Motor neuron (in vitro differentiated cells): ENCODE results near the gene NEK10. TPM values are rescaled to one million over a fixed set of nuclear protein-coding genes. Genes with fewer than 3 reads are reported as not detected.
"Not testable (repeated sequence)": the region's sequence is repeated elsewhere in the genome, so short reads cannot be mapped to it uniquely, and the experiment has no call there.

Source experiments
- ATAC-seq, 8 experiments: fragments of 200-7000 bp; cut with Tn5 transposase; replicated peaks in 6 of 8; 2 replicates each; pipeline ENCODE4 v1.8.0; 2021; ENCODE audit warnings: mild to moderate bottlenecking in 8 of 8, moderate library complexity in 8 of 8
- H3K27ac ChIP-seq, 2 donors: fragments of 250-450 bp; sonication (Bioruptor Pico); 2 replicates each; pipeline ENCODE4 v1.9.0; 2021; ENCODE audit warnings: antibody characterized with exemption in 2 of 2, mild to moderate bottlenecking in 2 of 2, moderate library complexity in 1 of 2
- H3K4me1 ChIP-seq, 2 donors: fragments of 250-450 bp; sonication (Bioruptor Pico); replicated peaks in 1 of 2; 2 replicates each; pipeline ENCODE4 v1.6.1; 2021; ENCODE audit warnings: antibody characterized with exemption in 2 of 2, mild to moderate bottlenecking in 2 of 2, moderate library complexity in 1 of 2
- H3K4me3 ChIP-seq, 5 donors: fragments of 250-450 bp; sonication (Bioruptor Pico); 2 replicates each; pipeline ENCODE4 v1.9.0; 2021; ENCODE audit warnings: antibody characterized with exemption in 5 of 5, mild to moderate bottlenecking in 5 of 5, moderate library complexity in 4 of 5
- WGBS, 10 experiments: fragments of 450-650 bp; shearing (Covaris generic); methylation state at CpG; one replicate each; pipeline ENCODE4 v1.0.0; 2022; 5-methylcytosine and 5-hydroxymethylcytosine counted together
- in situ Hi-C, 9 experiments: fragments of 400-800 bp; cut with MboI; loops; one replicate each; pipeline ENCODE4 v1.15.0; 2021; ENCODE audit warnings: low sequenced_read_pairs in 9 of 9, low pct_unique_long_range_greater_than_20kb in 2 of 9; ENCODE audit not compliant: unreplicated experiment in 9 of 9
- total RNA-seq, 8 experiments: library from RNA; unstranded; fragments of 300-600 nt; gene quantifications; 2 replicates each; pipeline versions ENCODE4 v1.2.3 to v1.2.4, GENCODE V29; 2022

Gene NEK10
- total RNA-seq, 8 experiments from 2014 or later, result 1.5 to 18.8 (median 5.1) TPM

GRCh38 chr3:27323087-27323570, 46.1 kb downstream of the NEK10 start:
- in situ Hi-C loops, result loop anchor here in 3 of 9 experiments (25.0 kb wide), 1 partner anchor 364 kb away; no protein-coding TSS in a partner anchor
- WGBS, 10 experiments, result 20 to 100% (median 61%) methylated on average over 1 to 3 of the region's 3 CpGs; no CpG with 5 or more reads in 2 of the 10 experiments
- Histone ChIP-seq H3K27ac (no peak overlapping the region), H3K4me3 (no peak overlapping the region), H3K4me1 (no peaks in the 10 kb centered on the region)
- no peak for ATAC-seq

GRCh38 chr3:27322634-27323033, 46.5 kb downstream of the NEK10 start:
- in situ Hi-C loops, result loop anchor here in 3 of 9 experiments (25.0 kb wide), 1 partner anchor 365 kb away; no protein-coding TSS in a partner anchor

GRCh38 chr3:27319847-27320526, 49.2 kb downstream of the NEK10 start:
- ATAC-seq, result no peak
- in situ Hi-C loops, result loop anchor here in 3 of 9 experiments (25.0 kb wide), 1 partner anchor 367 kb away; no protein-coding TSS in a partner anchor
- WGBS, 10 experiments, result 53 to 89% (median 71%) methylated on average over 3 to 9 of the region's 9 CpGs
- Histone ChIP-seq H3K27ac (no peak overlapping the region), H3K4me3 (no peak overlapping the region), H3K4me1 (no peaks in the 10 kb centered on the region)

More at GRCh38 chr3:27322634-27323033, 46.5 kb downstream of the NEK10 start:
- Histone ChIP-seq H3K27ac (no peak overlapping the region), H3K4me1 (no peaks in the 10 kb centered on the region), H3K4me3 (no peak overlapping the region)
- ATAC-seq, result no peak

- whole genome bisulfite sequencing, 10 experiments, result 38 to 100% (median 92%) methylated on average over 1 to 2 of the region's 2 CpGs
- Histone ChIP-seq H3K4me1 (no peaks in the 10 kb centered on the region), H3K27ac (no peak overlapping the region), H3K4me3 (no peak overlapping the region)
- in situ Hi-C loops, result loop anchor here in 3 of 9 experiments (25.0 kb wide), 1 partner anchor 368 kb away; no protein-coding TSS in a partner anchor
- no peak for ATAC-seq
Measured at GRCh38 chr3:27319304-27319703, 49.9 kb downstream of the NEK10 start.

GRCh38 chr3:27317096-27317495, 52.1 kb downstream of the NEK10 start:
- in situ Hi-C loops, result loop anchor here in 3 of 9 experiments (25.0 kb wide), 1 partner anchor 370 kb away; no protein-coding TSS in a partner anchor
- Histone ChIP-seq H3K4me3 (no peak overlapping the region), H3K4me1 (no peaks in the 10 kb centered on the region), H3K27ac (no peak overlapping the region)
- 75 to 100% (median 100%) methylated on average over 1 of the region's 1 CpG; no CpG with 5 or more reads in 5 of the 10 experiments for WGBS, 10 experiments
- ATAC-seq, result peak in 1 of 8 experiments; percentile 65

GRCh38 chr3:27315003-27315402, 54.2 kb downstream of the NEK10 start:
- WGBS, 10 experiments, result 80 to 100% (median 94%) methylated on average over 1 to 2 of the region's 2 CpGs; no CpG with 5 or more reads in 3 of the 10 experiments
- in situ Hi-C loops, result loop anchor here in 3 of 9 experiments (25.0 kb wide), 1 partner anchor 372 kb away; no protein-coding TSS in a partner anchor

GRCh38 chr3:27312044-27312668, 57.0 kb downstream of the NEK10 start:
- ATAC-seq, result peak in 5 of 8 experiments; percentile 25 to 85 (median 81)
- Histone ChIP-seq H3K4me3 (no peak overlapping the region), H3K27ac (no peak overlapping the region), H3K4me1 (no peaks in the 10 kb centered on the region)
- in situ Hi-C loops, result loop anchor here in 3 of 9 experiments (25.0 kb wide), 1 partner anchor 375 kb away; no protein-coding TSS in a partner anchor
- WGBS, 10 experiments, result 22 to 92% (median 48%) methylated on average over 1 to 5 of the region's 5 CpGs

More at GRCh38 chr3:27315003-27315402, 54.2 kb downstream of the NEK10 start:
- H3K4me3 ChIP-seq, result no peak overlapping the region
- H3K27ac ChIP-seq, result no peak overlapping the region
- ATAC-seq, result no peak
- H3K4me1 ChIP-seq, result no peaks in the 10 kb centered on the region

GRCh38 chr3:27311400-27311799, 57.8 kb downstream of the NEK10 start:
- ATAC-seq, result peak in 3 of 8 experiments; percentile 32 to 94 (median 87)
- 0 to 66% (median 45%) methylated on average over 1 to 5 of the region's 5 CpGs; no CpG with 5 or more reads in 1 of the 10 experiments for WGBS, 10 experiments

GRCh38 chr3:27310688-27311087, 58.5 kb downstream of the NEK10 start:
- WGBS, 10 experiments, result 58 to 100% (median 100%) methylated on average over 1 to 2 of the region's 2 CpGs; no CpG with 5 or more reads in 2 of the 10 experiments
- ATAC-seq, result no peak
- H3K4me1 ChIP-seq, result no peaks in the 10 kb centered on the region
- no peak overlapping the region for H3K4me3 ChIP-seq
- no peak overlapping the region for H3K27ac ChIP-seq
- in situ Hi-C loops, result loop anchor here in 3 of 9 experiments (25.0 kb wide), 1 partner anchor 377 kb away; no protein-coding TSS in a partner anchor

More at GRCh38 chr3:27311400-27311799, 57.8 kb downstream of the NEK10 start:
- Histone ChIP-seq H3K4me1 (no peaks in the 10 kb centered on the region), H3K27ac (no peak overlapping the region), H3K4me3 (no peak overlapping the region)
- in situ Hi-C loops, result loop anchor here in 3 of 9 experiments (25.0 kb wide), 1 partner anchor 376 kb away; no protein-coding TSS in a partner anchor

GRCh38 chr3:27307566-27307965, 61.6 kb downstream of the NEK10 start:
- in situ Hi-C loops, result loop anchor here in 3 of 9 experiments (25.0 kb wide), 1 partner anchor 380 kb away; no protein-coding TSS in a partner anchor
- H3K27ac ChIP-seq, result no peak overlapping the region

GRCh38 chr3:27302891-27303290, 66.3 kb downstream of the NEK10 start:
- ATAC-seq, result no peak
- WGBS, 10 experiments, result 0 to 100% (median 46%) methylated on average over 1 of the region's 1 CpG; no CpG with 5 or more reads in 4 of the 10 experiments
- in situ Hi-C loops, result loop anchor here in 3 of 9 experiments (25.0 kb wide), 1 partner anchor 384 kb away; no protein-coding TSS in a partner anchor
- H3K4me3 ChIP-seq, result no peak overlapping the region
- no peak overlapping the region for H3K27ac ChIP-seq
- no peaks in the 10 kb centered on the region for H3K4me1 ChIP-seq

More at GRCh38 chr3:27307566-27307965, 61.6 kb downstream of the NEK10 start:
- no peaks in the 10 kb centered on the region for H3K4me1 ChIP-seq
- ATAC-seq, result no peak
- no peak overlapping the region for H3K4me3 ChIP-seq
- 14 to 100% (median 81%) methylated on average over 1 of the region's 1 CpG for WGBS, 10 experiments

GRCh38 chr3:27298981-27299380, 70.2 kb downstream of the NEK10 start:
- in situ Hi-C loops, H3K4me1 ChIP-seq, H3K4me3 ChIP-seq, ATAC-seq, H3K27ac ChIP-seq: not testable (repeated sequence)
- 58 to 85% (median 62%) methylated on average over 2 of the region's 2 CpGs; no CpG with 5 or more reads in 5 of the 10 experiments for WGBS, 10 experiments
